ENCODE data around the gene FAM98B. TPM values are rescaled to one million over a fixed set of nuclear protein-coding genes. Genes with fewer than 3 reads are reported as not detected.

Gene FAM98B
- total and polyA plus RNA-seq, 2 donors (not counting 1 experiment from before 2014, with no cell fraction given), result 4.8 to 9.0 TPM

- H3K9ac ChIP-seq (ENCODE audit: insufficient read depth, low read length), result no peak overlapping the region
- H3K9me3 ChIP-seq (ENCODE audit: control insufficient read depth, insufficient read depth, low read depth, low read length), result no peaks in the 10 kb centered on the region
- peaks cover 2% of the 10 kb centered on the region for H3K36me3 ChIP-seq (ENCODE audit: control insufficient read depth, insufficient read depth, low read length)
- TF ChIP-seq EZH2 (IDR thresholded peaks at IDR 0.05; ENCODE audit: low read length, missing control alignments) (no peak), CTCF (conservative IDR thresholded peaks at IDR 0.05 in 1 of 2, IDR thresholded peaks at IDR 0.05 in 1 of 2; ENCODE audit: low read depth in 1 of 2, low read length in 2 of 2) (no peak)
- H3K4me2 ChIP-seq (ENCODE audit: extremely low read depth, insufficient read depth, low read length), result no peak overlapping the region
- H3K4me3 ChIP-seq (replicated peaks in 1 of 4; ENCODE audit: control extremely low read depth in 1 of 4, insufficient read depth in 1 of 4, low read depth in 3 of 4, low read length in 4 of 4), result no peak overlapping the region
- no peak for DNase-seq (ENCODE audit: low read depth in 2 of 2)
- H2AFZ ChIP-seq (ENCODE audit: low read length), result no peak overlapping the region
- no peaks in the 10 kb centered on the region for H3K27me3 ChIP-seq (ENCODE audit: control insufficient read depth, insufficient read depth, low read length)
- H3K27ac ChIP-seq (ENCODE audit: insufficient read depth, low read length), result no peak overlapping the region
- H3K79me2 ChIP-seq (ENCODE audit: control insufficient read depth, insufficient read depth, low read length), result no peaks in the 10 kb centered on the region
- H4K20me1 ChIP-seq (ENCODE audit: control insufficient read depth, extremely low read depth, insufficient read depth, low read length), result no peaks in the 10 kb centered on the region
- no peaks in the 10 kb centered on the region for H3K4me1 ChIP-seq (ENCODE audit: control insufficient read depth, extremely low read depth, insufficient read depth, low read length)
Measured at GRCh38 chr15:38471974-38472373, 18.0 kb downstream of the FAM98B start.

DNA sequence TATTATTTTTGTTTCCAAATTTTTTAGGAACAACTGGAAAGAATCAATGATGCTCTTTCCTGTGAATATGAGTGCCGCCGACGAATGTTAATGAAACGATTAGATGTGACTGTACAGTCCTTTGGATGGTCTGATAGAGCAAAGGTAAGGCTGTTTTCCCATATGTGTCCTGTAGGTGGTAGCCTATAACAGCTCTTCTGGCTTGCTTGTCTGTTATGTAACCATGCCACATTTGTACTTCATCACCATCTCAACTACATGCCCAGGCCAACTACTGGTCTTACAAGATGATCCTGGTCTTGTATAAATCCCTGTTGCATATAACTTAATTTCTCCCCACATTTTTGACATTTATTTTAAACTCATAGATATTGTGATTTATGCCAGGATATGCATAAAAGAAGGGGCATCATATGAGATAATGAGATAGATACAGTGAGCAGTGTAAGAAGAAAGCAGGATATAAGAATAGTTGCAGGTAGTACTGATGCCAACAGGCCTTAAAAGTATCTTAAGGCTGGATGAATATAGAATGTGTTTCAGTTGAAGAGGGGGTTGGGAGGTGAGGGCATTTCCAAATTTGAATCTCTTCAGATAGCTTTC is 20.3 kb downstream of the FAM98B start:
- Histone ChIP-seq H3K9me3 (ENCODE audit: control insufficient read depth, insufficient read depth, low read depth, low read length) (no peaks in the 10 kb centered on the region), H2AFZ (ENCODE audit: low read length) (no peak overlapping the region), H3K4me3 (replicated peaks in 1 of 4; ENCODE audit: control extremely low read depth in 1 of 4, insufficient read depth in 1 of 4, low read depth in 3 of 4, low read length in 4 of 4) (no peak overlapping the region), H3K9ac (ENCODE audit: insufficient read depth, low read length) (no peak overlapping the region), H3K4me1 (ENCODE audit: control insufficient read depth, extremely low read depth, insufficient read depth, low read length) (no peaks in the 10 kb centered on the region), H3K4me2 (ENCODE audit: extremely low read depth, insufficient read depth, low read length) (no peak overlapping the region), H4K20me1 (ENCODE audit: control insufficient read depth, extremely low read depth, insufficient read depth, low read length) (no peaks in the 10 kb centered on the region), H3K36me3 (ENCODE audit: control insufficient read depth, insufficient read depth, low read length) (peaks cover 2% of the 10 kb centered on the region), H3K79me2 (ENCODE audit: control insufficient read depth, insufficient read depth, low read length) (no peaks in the 10 kb centered on the region), H3K27ac (ENCODE audit: insufficient read depth, low read length) (no peak overlapping the region), H3K27me3 (ENCODE audit: control insufficient read depth, insufficient read depth, low read length) (no peaks in the 10 kb centered on the region)
- DNase-seq (ENCODE audit: low read depth in 2 of 2), result peak; percentile 59 to 70
- TF ChIP-seq EZH2 (IDR thresholded peaks at IDR 0.05; ENCODE audit: low read length, missing control alignments), result no peak
- TF ChIP-seq CTCF (conservative IDR thresholded peaks at IDR 0.05 in 1 of 2, IDR thresholded peaks at IDR 0.05 in 1 of 2; ENCODE audit: low read depth in 1 of 2, low read length in 2 of 2), result peak; percentile 71 to 87

- H3K9me3 ChIP-seq (ENCODE audit: control insufficient read depth, insufficient read depth, low read depth, low read length), result no peaks in the 10 kb centered on the region
- no peak for DNase-seq (ENCODE audit: low read depth in 2 of 2)
- H3K27ac ChIP-seq (ENCODE audit: insufficient read depth, low read length), result no peak overlapping the region
- no peaks in the 10 kb centered on the region for H3K4me1 ChIP-seq (ENCODE audit: control insufficient read depth, extremely low read depth, insufficient read depth, low read length)
- H2AFZ ChIP-seq (ENCODE audit: low read length), result no peak overlapping the region
- H3K27me3 ChIP-seq (ENCODE audit: control insufficient read depth, insufficient read depth, low read length), result no peaks in the 10 kb centered on the region
- peaks cover 2% of the 10 kb centered on the region for H3K36me3 ChIP-seq (ENCODE audit: control insufficient read depth, insufficient read depth, low read length)
- H3K4me3 ChIP-seq (replicated peaks in 1 of 4; ENCODE audit: control extremely low read depth in 1 of 4, insufficient read depth in 1 of 4, low read depth in 3 of 4, low read length in 4 of 4), result no peak overlapping the region
- H4K20me1 ChIP-seq (ENCODE audit: control insufficient read depth, extremely low read depth, insufficient read depth, low read length), result no peaks in the 10 kb centered on the region
- H3K9ac ChIP-seq (ENCODE audit: insufficient read depth, low read length), result no peak overlapping the region
- TF ChIP-seq CTCF (conservative IDR thresholded peaks at IDR 0.05 in 1 of 2, IDR thresholded peaks at IDR 0.05 in 1 of 2; ENCODE audit: low read depth in 1 of 2, low read length in 2 of 2) (no peak), EZH2 (IDR thresholded peaks at IDR 0.05; ENCODE audit: low read length, missing control alignments) (no peak)
- no peak overlapping the region for H3K4me2 ChIP-seq (ENCODE audit: extremely low read depth, insufficient read depth, low read length)
- H3K79me2 ChIP-seq (ENCODE audit: control insufficient read depth, insufficient read depth, low read length), result no peaks in the 10 kb centered on the region
Measured at GRCh38 chr15:38475361-38475760, 21.4 kb downstream of the FAM98B start.

Data from fibroblast of lung (primary cell).